ENCODE data around the gene MCUB.
A peak's percentile ranks its signal among the peaks of the same experiment; 100 is the strongest.

MCUB gene

DNA sequence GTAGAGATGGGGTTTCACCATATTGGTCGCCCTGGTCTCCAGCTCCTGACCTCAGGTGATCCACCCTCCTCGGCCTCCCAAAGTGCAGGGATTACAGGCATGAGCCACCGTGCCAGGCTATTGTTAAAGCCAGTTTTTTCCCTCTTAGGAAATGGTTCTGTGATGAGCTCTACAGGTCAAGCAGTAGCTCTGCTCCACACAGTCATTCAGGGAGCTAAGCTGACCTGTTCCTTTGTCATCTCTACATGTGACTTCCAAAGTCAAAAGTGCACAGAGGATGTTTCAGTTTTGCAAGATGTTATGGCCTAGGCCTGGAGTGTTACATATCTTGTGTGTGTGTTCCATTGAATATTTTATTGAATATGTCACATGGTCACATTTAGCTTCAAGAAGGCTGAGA is 11.4 kb downstream of the MCUB start:
- no peaks in the 10 kb centered on the region for H3K9me3 ChIP-seq (ENCODE audit: control insufficient read depth, insufficient read depth, low read depth, low read length)
- TF ChIP-seq SCRT2 (tag by site-specific recombination; IDR thresholded peaks at IDR 0.05) (0 out of 2 replicates have a peak, but pooled peaks have one; percentile 26), ZNF501 (tag by site-specific recombination; IDR thresholded peaks at IDR 0.05) (no peak)
- no peaks in the 10 kb centered on the region for H3K36me3 ChIP-seq (ENCODE audit: control insufficient read depth in 2 of 2, insufficient read depth in 1 of 2, low read length in 2 of 2)
- H3K4me1 ChIP-seq (ENCODE audit: control insufficient read depth, insufficient read depth, low read length), result peaks cover 6% of the 10 kb centered on the region; the same call in 1 of the 2 replicates
- CTCF ChIA-PET, result interaction anchor here (0.7 kb wide), 1 partner anchor 1567 kb away, joined by 6 read pairs; no protein-coding TSS in a partner anchor
- POLR2A ChIA-PET, result no interaction called here
- no peak overlapping the region for H3K4me3 ChIP-seq (ENCODE audit: low read depth, low read length)
- no peak overlapping the region for H3K27ac ChIP-seq (ENCODE audit: extremely low read depth, low read depth, low read length)

DNA sequence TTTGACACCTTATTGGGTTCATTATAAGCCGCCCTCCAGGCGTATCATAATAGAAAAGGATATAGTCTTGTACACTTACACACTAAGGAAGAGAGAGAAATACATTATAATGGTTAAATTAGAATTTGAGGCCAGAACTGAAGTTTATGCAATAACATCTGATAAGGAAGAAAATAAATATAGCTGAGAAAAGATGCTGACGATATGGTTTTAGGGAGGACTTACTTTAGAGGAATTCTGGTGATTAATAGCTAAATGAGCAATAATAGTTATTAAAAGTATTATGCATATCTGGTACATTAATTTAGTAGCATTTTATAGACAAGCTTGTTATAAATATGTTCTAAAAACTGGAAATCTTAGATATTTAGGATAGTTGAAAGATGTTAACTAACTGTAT is 12.1 kb downstream of the MCUB start:
- TF ChIP-seq, protein P1, sequence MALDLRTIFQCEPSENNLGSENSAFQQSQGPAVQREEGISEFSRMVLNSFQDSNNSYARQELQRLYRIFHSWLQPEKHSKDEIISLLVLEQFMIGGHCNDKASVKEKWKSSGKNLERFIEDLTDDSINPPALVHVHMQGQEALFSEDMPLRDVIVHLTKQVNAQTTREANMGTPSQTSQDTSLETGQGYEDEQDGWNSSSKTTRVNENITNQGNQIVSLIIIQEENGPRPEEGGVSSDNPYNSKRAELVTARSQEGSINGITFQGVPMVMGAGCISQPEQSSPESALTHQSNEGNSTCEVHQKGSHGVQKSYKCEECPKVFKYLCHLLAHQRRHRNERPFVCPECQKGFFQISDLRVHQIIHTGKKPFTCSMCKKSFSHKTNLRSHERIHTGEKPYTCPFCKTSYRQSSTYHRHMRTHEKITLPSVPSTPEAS (tag by site-specific recombination; IDR thresholded peaks at IDR 0.05), result no peak
- TF ChIP-seq ZSCAN16 (tag by site-specific recombination; IDR thresholded peaks at IDR 0.05) (no peak), ZNF555 (tag by site-specific recombination; conservative IDR thresholded peaks at IDR 0.05) (no peak), ZNF366 (tag by site-specific recombination; conservative IDR thresholded peaks at IDR 0.05) (no peak)
- TF ChIP-seq, protein P2, sequence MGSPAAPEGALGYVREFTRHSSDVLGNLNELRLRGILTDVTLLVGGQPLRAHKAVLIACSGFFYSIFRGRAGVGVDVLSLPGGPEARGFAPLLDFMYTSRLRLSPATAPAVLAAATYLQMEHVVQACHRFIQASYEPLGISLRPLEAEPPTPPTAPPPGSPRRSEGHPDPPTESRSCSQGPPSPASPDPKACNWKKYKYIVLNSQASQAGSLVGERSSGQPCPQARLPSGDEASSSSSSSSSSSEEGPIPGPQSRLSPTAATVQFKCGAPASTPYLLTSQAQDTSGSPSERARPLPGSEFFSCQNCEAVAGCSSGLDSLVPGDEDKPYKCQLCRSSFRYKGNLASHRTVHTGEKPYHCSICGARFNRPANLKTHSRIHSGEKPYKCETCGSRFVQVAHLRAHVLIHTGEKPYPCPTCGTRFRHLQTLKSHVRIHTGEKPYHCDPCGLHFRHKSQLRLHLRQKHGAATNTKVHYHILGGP (tag by site-specific recombination; IDR thresholded peaks at IDR 0.05), result no peak
- no peaks in the 10 kb centered on the region for H3K9me3 ChIP-seq (ENCODE audit: control insufficient read depth, insufficient read depth, low read depth, low read length)
- POLR2A ChIA-PET, result no interaction called here

DNA sequence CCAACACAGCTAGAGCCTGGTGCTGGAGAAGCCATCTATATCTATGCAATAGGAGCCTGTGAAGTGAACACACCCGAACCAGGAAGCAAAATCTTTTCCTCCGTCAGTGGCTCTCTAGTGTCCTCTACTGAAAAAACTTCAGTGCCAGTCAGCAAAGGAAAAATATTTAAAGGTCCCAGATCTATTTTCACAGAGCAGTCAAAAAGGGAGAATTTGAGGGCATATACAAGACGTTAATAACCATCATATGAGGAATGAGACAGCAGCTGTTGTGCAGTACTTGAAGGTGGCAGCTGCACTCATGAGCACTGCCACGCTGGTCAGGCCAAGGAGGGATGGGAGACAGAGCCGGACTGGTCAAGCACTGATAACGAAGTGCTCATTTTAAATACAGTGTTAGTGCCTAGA is 14.4 kb downstream of the MCUB start:
- ChIA-PET POLR2A (no interaction called here), CTCF (interaction anchor here (0.6 to 1.5 kb wide), 2 partner anchors 124 to 153 kb away, joined by 3 to 5 read pairs; no protein-coding TSS in a partner anchor)
- no peaks in the 10 kb centered on the region for H3K36me3 ChIP-seq (ENCODE audit: control insufficient read depth in 2 of 2, insufficient read depth in 1 of 2, low read length in 2 of 2)
- H3K4me3 ChIP-seq (ENCODE audit: low read depth, low read length), result no peak overlapping the region
- peaks cover 6% of the 10 kb centered on the region; the same call in 1 of the 2 replicates for H3K4me1 ChIP-seq (ENCODE audit: control insufficient read depth, insufficient read depth, low read length)
- H3K9me3 ChIP-seq (ENCODE audit: control insufficient read depth, insufficient read depth, low read depth, low read length), result no peaks in the 10 kb centered on the region
- no peak overlapping the region for H3K27ac ChIP-seq (ENCODE audit: extremely low read depth, low read depth, low read length)
- TF ChIP-seq ZNF423 (tag by site-specific recombination; IDR thresholded peaks at IDR 0.05) (no peak), ZNF114 (tag by site-specific recombination; IDR thresholded peaks at IDR 0.05) (no peak), ZNF654 (tag by site-specific recombination; IDR thresholded peaks at IDR 0.05; ENCODE audit: low read depth) (peak; percentile 39), ZFP41 (tag by site-specific recombination; IDR thresholded peaks at IDR 0.05; ENCODE audit: borderline replicate concordance) (no peak), TRIM28 (IDR thresholded peaks at IDR 0.05; ENCODE audit: borderline replicate concordance, low read length) (0 out of 2 replicates have a peak, but pooled peaks have one; percentile 41), SALL2 (tag by site-specific recombination; IDR thresholded peaks at IDR 0.05; ENCODE audit: borderline replicate concordance) (no peak), ZNF747 (tag by site-specific recombination; IDR thresholded peaks at IDR 0.05) (no peak), ZNF830 (tag by site-specific recombination; IDR thresholded peaks at IDR 0.05; ENCODE audit: low read depth) (no peak), ZNF302 (tag by site-specific recombination; IDR thresholded peaks at IDR 0.05; ENCODE audit: low read depth) (no peak), ZNF510 (tag by site-specific recombination; IDR thresholded peaks at IDR 0.05; ENCODE audit: insufficient replicate concordance) (no peak)
- TF ChIP-seq, protein P3, sequence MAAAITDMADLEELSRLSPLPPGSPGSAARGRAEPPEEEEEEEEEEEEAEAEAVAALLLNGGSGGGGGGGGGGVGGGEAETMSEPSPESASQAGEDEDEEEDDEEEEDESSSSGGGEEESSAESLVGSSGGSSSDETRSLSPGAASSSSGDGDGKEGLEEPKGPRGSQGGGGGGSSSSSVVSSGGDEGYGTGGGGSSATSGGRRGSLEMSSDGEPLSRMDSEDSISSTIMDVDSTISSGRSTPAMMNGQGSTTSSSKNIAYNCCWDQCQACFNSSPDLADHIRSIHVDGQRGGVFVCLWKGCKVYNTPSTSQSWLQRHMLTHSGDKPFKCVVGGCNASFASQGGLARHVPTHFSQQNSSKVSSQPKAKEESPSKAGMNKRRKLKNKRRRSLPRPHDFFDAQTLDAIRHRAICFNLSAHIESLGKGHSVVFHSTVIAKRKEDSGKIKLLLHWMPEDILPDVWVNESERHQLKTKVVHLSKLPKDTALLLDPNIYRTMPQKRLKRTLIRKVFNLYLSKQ (tag by site-specific recombination; IDR thresholded peaks at IDR 0.05; ENCODE audit: borderline replicate concordance), result no peak
- TF ChIP-seq, protein P4, sequence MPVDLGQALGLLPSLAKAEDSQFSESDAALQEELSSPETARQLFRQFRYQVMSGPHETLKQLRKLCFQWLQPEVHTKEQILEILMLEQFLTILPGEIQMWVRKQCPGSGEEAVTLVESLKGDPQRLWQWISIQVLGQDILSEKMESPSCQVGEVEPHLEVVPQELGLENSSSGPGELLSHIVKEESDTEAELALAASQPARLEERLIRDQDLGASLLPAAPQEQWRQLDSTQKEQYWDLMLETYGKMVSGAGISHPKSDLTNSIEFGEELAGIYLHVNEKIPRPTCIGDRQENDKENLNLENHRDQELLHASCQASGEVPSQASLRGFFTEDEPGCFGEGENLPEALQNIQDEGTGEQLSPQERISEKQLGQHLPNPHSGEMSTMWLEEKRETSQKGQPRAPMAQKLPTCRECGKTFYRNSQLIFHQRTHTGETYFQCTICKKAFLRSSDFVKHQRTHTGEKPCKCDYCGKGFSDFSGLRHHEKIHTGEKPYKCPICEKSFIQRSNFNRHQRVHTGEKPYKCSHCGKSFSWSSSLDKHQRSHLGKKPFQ (tag by site-specific recombination; IDR thresholded peaks at IDR 0.05), result no peak
- TF ChIP-seq, protein P5, sequence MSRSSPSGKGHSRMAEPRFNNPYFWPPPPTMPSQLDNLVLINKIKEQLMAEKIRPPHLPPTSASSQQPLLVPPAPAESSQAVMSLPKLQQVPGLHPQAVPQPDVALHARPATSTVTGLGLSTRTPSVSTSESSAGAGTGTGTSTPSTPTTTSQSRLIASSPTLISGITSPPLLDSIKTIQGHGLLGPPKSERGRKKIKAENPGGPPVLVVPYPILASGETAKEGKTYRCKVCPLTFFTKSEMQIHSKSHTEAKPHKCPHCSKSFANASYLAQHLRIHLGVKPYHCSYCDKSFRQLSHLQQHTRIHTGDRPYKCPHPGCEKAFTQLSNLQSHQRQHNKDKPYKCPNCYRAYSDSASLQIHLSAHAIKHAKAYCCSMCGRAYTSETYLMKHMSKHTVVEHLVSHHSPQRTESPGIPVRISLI (tag by site-specific recombination; IDR thresholded peaks at IDR 0.05), result no peak
- TF ChIP-seq, protein P6, sequence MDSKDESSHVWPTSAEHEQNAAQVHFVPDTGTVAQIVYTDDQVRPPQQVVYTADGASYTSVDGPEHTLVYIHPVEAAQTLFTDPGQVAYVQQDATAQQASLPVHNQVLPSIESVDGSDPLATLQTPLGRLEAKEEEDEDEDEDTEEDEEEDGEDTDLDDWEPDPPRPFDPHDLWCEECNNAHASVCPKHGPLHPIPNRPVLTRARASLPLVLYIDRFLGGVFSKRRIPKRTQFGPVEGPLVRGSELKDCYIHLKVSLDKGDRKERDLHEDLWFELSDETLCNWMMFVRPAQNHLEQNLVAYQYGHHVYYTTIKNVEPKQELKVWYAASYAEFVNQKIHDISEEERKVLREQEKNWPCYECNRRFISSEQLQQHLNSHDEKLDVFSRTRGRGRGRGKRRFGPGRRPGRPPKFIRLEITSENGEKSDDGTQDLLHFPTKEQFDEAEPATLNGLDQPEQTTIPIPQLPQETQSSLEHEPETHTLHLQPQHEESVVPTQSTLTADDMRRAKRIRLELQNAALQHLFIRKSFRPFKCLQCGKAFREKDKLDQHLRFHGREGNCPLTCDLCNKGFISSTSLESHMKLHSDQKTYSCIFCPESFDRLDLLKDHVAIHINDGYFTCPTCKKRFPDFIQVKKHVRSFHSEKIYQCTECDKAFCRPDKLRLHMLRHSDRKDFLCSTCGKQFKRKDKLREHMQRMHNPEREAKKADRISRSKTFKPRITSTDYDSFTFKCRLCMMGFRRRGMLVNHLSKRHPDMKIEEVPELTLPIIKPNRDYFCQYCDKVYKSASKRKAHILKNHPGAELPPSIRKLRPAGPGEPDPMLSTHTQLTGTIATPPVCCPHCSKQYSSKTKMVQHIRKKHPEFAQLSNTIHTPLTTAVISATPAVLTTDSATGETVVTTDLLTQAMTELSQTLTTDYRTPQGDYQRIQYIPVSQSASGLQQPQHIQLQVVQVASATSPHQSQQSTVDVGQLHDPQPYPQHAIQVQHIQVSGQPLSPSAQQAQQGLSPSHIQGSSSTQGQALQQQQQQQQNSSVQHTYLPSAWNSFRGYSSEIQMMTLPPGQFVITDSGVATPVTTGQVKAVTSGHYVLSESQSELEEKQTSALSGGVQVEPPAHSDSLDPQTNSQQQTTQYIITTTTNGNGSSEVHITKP (tag by site-specific recombination; IDR thresholded peaks at IDR 0.05), result no peak

More for the DNA sequence above, 12.1 kb downstream of the MCUB start:
- Histone ChIP-seq H3K4me3 (ENCODE audit: low read depth, low read length) (no peak overlapping the region), H3K36me3 (ENCODE audit: control insufficient read depth in 2 of 2, insufficient read depth in 1 of 2, low read length in 2 of 2) (no peaks in the 10 kb centered on the region), H3K4me1 (ENCODE audit: control insufficient read depth, insufficient read depth, low read length) (peaks cover 6% of the 10 kb centered on the region; the same call in 1 of the 2 replicates), H3K27ac (ENCODE audit: extremely low read depth, low read depth, low read length) (no peak overlapping the region)
- CTCF ChIA-PET, result interaction anchor here (0.6 kb wide), 1 partner anchor 150 kb away, joined by 4 read pairs; no protein-coding TSS in a partner anchor
